ENCODE data around the gene MGME1. TPM values are rescaled to one million over a fixed set of nuclear protein-coding genes. Genes with fewer than 3 reads are reported as not detected.
"Not testable (repeated sequence)": the region's sequence is repeated elsewhere in the genome, so short reads cannot be mapped to it uniquely, and the experiment has no call there.

MGME1 gene
- total RNA-seq, 1 experiment from 2014 or later = 15.1 TPM

- Histone ChIP-seq H2AFZ (ENCODE audit: low read length) (no peak overlapping the region), H3K9ac (ENCODE audit: low read length) (no peak overlapping the region), H3K4me1 (ENCODE audit: insufficient read depth, low read length) (no peaks in the 10 kb centered on the region), H3K36me3 (ENCODE audit: low read depth, low read length) (peaks cover 19% of the 10 kb centered on the region), H3K79me2 (ENCODE audit: low read length) (no peaks in the 10 kb centered on the region), H3K27me3 (ENCODE audit: low read length) (no peaks in the 10 kb centered on the region), H3K4me3 (ENCODE audit: low read length) (no peak overlapping the region), H3K9me3 (ENCODE audit: low read length) (no peaks in the 10 kb centered on the region), H3K9me2 (replicated peaks; ENCODE audit: low read length) (no peaks in the 10 kb centered on the region), H3K4me2 (ENCODE audit: low read length) (no peak overlapping the region), H4K20me1 (ENCODE audit: low read length) (no peaks in the 10 kb centered on the region), H3F3A (ENCODE audit: low read length, unreplicated experiment) (no peaks in the 10 kb centered on the region), H3K27ac (ENCODE audit: low read length) (no peak overlapping the region)
- DNase-seq = no peak
- POLR2A ChIA-PET (ENCODE audit: unreplicated experiment) = no interaction called here
- TF ChIP-seq, protein P1, sequence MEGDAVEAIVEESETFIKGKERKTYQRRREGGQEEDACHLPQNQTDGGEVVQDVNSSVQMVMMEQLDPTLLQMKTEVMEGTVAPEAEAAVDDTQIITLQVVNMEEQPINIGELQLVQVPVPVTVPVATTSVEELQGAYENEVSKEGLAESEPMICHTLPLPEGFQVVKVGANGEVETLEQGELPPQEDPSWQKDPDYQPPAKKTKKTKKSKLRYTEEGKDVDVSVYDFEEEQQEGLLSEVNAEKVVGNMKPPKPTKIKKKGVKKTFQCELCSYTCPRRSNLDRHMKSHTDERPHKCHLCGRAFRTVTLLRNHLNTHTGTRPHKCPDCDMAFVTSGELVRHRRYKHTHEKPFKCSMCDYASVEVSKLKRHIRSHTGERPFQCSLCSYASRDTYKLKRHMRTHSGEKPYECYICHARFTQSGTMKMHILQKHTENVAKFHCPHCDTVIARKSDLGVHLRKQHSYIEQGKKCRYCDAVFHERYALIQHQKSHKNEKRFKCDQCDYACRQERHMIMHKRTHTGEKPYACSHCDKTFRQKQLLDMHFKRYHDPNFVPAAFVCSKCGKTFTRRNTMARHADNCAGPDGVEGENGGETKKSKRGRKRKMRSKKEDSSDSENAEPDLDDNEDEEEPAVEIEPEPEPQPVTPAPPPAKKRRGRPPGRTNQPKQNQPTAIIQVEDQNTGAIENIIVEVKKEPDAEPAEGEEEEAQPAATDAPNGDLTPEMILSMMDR (conservative IDR thresholded peaks at IDR 0.05; ENCODE audit: low read depth, low read length) = no peak
- TF ChIP-seq EZH2 (IDR thresholded peaks at IDR 0.05; ENCODE audit: low read length, unreplicated experiment) (no peak), EZH2phosphoT487 (IDR thresholded peaks at IDR 0.05; ENCODE audit: borderline replicate concordance, low read length) (no peak)
- intact Hi-C loops (cut with micrococcal nuclease) = no loop called here
- ATAC-seq = no peak
- CTCF ChIA-PET = no interaction called here
- BruUV-seq (replicated peaks) = no TSS peak
Observed at GRCh38 chr20:18020931-18021330, 52.1 kb downstream of the MGME1 start.

DNA sequence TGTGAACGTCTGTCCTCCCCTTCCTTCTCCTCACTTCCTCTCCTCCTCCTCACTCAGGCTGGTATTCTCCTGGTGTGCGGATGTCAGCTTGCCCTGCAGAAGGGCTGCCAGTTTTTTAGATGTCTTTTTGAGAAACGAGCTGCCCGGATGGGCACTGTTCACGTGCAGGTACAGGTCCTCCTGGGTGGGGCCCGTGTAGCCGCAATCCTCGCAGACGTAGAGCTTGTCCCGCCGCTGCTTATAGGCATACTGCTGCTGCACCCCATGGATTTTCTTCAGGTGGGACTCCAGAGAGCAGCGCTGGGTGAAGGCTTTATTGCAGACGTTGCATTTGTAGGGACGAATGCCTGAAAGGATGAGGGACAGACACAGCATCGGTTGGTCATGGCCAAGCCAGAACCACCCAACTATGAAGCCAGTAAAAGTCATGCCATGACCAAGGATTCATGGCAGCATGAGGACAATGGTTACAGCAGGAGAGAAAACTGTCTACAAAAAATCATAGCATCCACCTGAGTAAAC, 55.8 kb downstream of the MGME1 start:
- Histone ChIP-seq H3K9ac (ENCODE audit: low read length) (no peak overlapping the region), H3K79me2 (ENCODE audit: low read length) (no peaks in the 10 kb centered on the region), H3K9me3 (ENCODE audit: low read length) (no peaks in the 10 kb centered on the region), H3K4me3 (ENCODE audit: low read length) (no peak overlapping the region), H3K36me3 (ENCODE audit: low read depth, low read length) (peaks cover 23% of the 10 kb centered on the region), H3K4me2 (ENCODE audit: low read length) (no peak overlapping the region), H3K9me2 (replicated peaks; ENCODE audit: low read length) (no peaks in the 10 kb centered on the region), H3K27ac (ENCODE audit: low read length) (no peak overlapping the region), H3K4me1 (ENCODE audit: insufficient read depth, low read length) (peaks cover 4% of the 10 kb centered on the region; the same call in 1 of the 2 replicates), H2AFZ (ENCODE audit: low read length) (no peak overlapping the region), H3F3A (ENCODE audit: low read length, unreplicated experiment) (no peaks in the 10 kb centered on the region), H3K27me3 (ENCODE audit: low read length) (no peaks in the 10 kb centered on the region), H4K20me1 (ENCODE audit: low read length) (no peaks in the 10 kb centered on the region)
- no peak for DNase-seq
- BruUV-seq (replicated peaks) = no TSS peak
- no peak for ATAC-seq
- ChIA-PET CTCF (no interaction called here), POLR2A (ENCODE audit: unreplicated experiment) (no interaction called here)
- intact Hi-C loops (cut with micrococcal nuclease) = no loop called here
- TF ChIP-seq, protein P1 (conservative IDR thresholded peaks at IDR 0.05; ENCODE audit: low read depth, low read length) = no peak
- TF ChIP-seq EZH2phosphoT487 (IDR thresholded peaks at IDR 0.05; ENCODE audit: borderline replicate concordance, low read length) (no peak), EZH2 (IDR thresholded peaks at IDR 0.05; ENCODE audit: low read length, unreplicated experiment) (no peak)

DNA sequence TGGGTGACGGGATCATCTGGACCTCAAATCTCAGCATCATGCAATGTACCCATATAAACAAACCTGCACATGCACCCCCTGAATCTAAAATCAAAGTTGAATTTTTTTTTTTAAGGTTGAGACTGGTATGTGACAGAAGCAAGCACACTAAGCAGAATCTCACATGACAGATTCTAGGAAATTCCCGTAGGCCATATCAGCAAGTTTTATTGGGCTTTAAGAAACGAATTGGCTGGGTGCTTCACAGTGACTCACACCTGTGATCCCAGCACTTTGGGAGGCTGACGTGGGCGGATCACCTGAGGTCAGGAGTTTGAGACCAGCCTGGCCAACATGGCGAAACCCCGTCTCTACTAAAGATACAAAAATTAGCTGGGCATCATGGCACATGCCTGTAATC, 58.2 kb downstream of the MGME1 start:
- H3K9me2 ChIP-seq (replicated peaks; ENCODE audit: low read length); POLR2A ChIA-PET (ENCODE audit: unreplicated experiment); H2AFZ ChIP-seq (ENCODE audit: low read length); BruUV-seq (replicated peaks); H4K20me1 ChIP-seq (ENCODE audit: low read length); intact Hi-C loops (cut with micrococcal nuclease); H3K27me3 ChIP-seq (ENCODE audit: low read length); H3K9me3 ChIP-seq (ENCODE audit: low read length); H3K4me2 ChIP-seq (ENCODE audit: low read length); H3F3A ChIP-seq (ENCODE audit: low read length, unreplicated experiment); CTCF ChIA-PET; H3K79me2 ChIP-seq (ENCODE audit: low read length); H3K4me3 ChIP-seq (ENCODE audit: low read length); H3K9ac ChIP-seq (ENCODE audit: low read length); ATAC-seq; H3K4me1 ChIP-seq (ENCODE audit: insufficient read depth, low read length): not testable (repeated sequence)
- DNase-seq = peak; percentile 61
- Histone ChIP-seq H3K36me3 (ENCODE audit: low read depth, low read length) (peaks cover 24% of the 10 kb centered on the region), H3K27ac (ENCODE audit: low read length) (peak overlapping the region; percentile 29; the same call in 1 of the 2 replicates)
